Measurements from ENCODE around the gene CFDP1. TPM values are rescaled to one million over a fixed set of nuclear protein-coding genes. Genes with fewer than 3 reads are reported as not detected.

The CFDP1 gene
- total RNA-seq, 2 experiments from 2014 or later: 34.2 to 38.5 TPM

- CTCF ChIA-PET: interaction anchor here (1.1 kb wide), 1 partner anchor 222 kb away, joined by 4 read pairs; no protein-coding TSS in a partner anchor
- POLR2A ChIA-PET: no interaction called here
Measured at GRCh38 chr16:75420987-75421819, 12.1 kb downstream of the CFDP1 start.

GRCh38 chr16:75416904-75417565 is 16.3 kb downstream of the CFDP1 start:
- CTCF ChIA-PET: no interaction called here
- POLR2A ChIA-PET: no interaction called here

GRCh38 chr16:75415169-75415905 is 18.0 kb downstream of the CFDP1 start:
- ChIA-PET POLR2A (no interaction called here), CTCF (no interaction called here)

GRCh38 chr16:75413951-75414350 is 19.4 kb downstream of the CFDP1 start:
- POLR2A ChIA-PET: no interaction called here
- CTCF ChIA-PET: no interaction called here

GRCh38 chr16:75406943-75407342 is 26.4 kb downstream of the CFDP1 start:
- POLR2A ChIA-PET: no interaction called here
- CTCF ChIA-PET: interaction anchor here (1.8 kb wide), 1 partner anchor 208 kb away, joined by 4 read pairs; no protein-coding TSS in a partner anchor

- CTCF ChIA-PET: interaction anchor here (1.3 kb wide), 1 partner anchor 13 kb away, joined by 3 read pairs; no protein-coding TSS in a partner anchor
- POLR2A ChIA-PET: no interaction called here
Measured at GRCh38 chr16:75402821-75403475, 30.4 kb downstream of the CFDP1 start.

GRCh38 chr16:75402159-75402820 is 31.0 kb downstream of the CFDP1 start:
- ChIA-PET POLR2A (no interaction called here), CTCF (interaction anchor here (0.8 to 1.1 kb wide), 3 partner anchors 25 to 172 kb away, joined by 3 read pairs; no protein-coding TSS in a partner anchor)

GRCh38 chr16:75401691-75402090 is 31.6 kb downstream of the CFDP1 start:
- POLR2A ChIA-PET: no interaction called here
- CTCF ChIA-PET: interaction anchor here (0.6 to 1.1 kb wide), 5 partner anchors 26 to 202 kb away, joined by 3 read pairs; no protein-coding TSS in a partner anchor

- ChIA-PET CTCF (interaction anchor here (1.0 kb wide), 1 partner anchor 165 kb away, joined by 3 read pairs; no protein-coding TSS in a partner anchor), POLR2A (no interaction called here)
Measured at GRCh38 chr16:75398333-75398732, 35.0 kb downstream of the CFDP1 start.

GRCh38 chr16:75394941-75395340 is 38.4 kb downstream of the CFDP1 start:
- ChIA-PET CTCF (interaction anchor here (0.9 kb wide), 1 partner anchor 161 kb away, joined by 3 read pairs; no protein-coding TSS in a partner anchor), POLR2A (no interaction called here)

GRCh38 chr16:75392906-75393305 is 40.4 kb downstream of the CFDP1 start:
- POLR2A ChIA-PET: interaction anchor here (0.5 kb wide), 1 partner anchor 76 kb away, joined by 5 read pairs; no protein-coding TSS in a partner anchor
- CTCF ChIA-PET: interaction anchor here (0.7 kb wide), 1 partner anchor 156 kb away, joined by 4 read pairs; no protein-coding TSS in a partner anchor

GRCh38 chr16:75390926-75391653 is 42.2 kb downstream of the CFDP1 start:
- POLR2A ChIA-PET: no interaction called here
- CTCF ChIA-PET: interaction anchor here (1.9 kb wide), 1 partner anchor 192 kb away, joined by 6 read pairs; no protein-coding TSS in a partner anchor

GRCh38 chr16:75389096-75389690 is 44.1 kb downstream of the CFDP1 start:
- POLR2A ChIA-PET: no interaction called here
- CTCF ChIA-PET: interaction anchor here (1.6 to 1.9 kb wide), 2 partner anchors 155 to 190 kb away, joined by 6 to 12 read pairs; no protein-coding TSS in a partner anchor

- ChIA-PET POLR2A (no interaction called here), CTCF (interaction anchor here (0.8 to 1.5 kb wide), 2 partner anchors 154 to 161 kb away, joined by 3 to 4 read pairs; no protein-coding TSS in a partner anchor)
Measured at GRCh38 chr16:75387951-75388350, 45.4 kb downstream of the CFDP1 start.

GRCh38 chr16:75385507-75386152 is 47.7 kb downstream of the CFDP1 start:
- CTCF ChIA-PET: interaction anchor here (0.6 to 2.2 kb wide), 7 partner anchors 60 to 187 kb away, joined by 3 to 22 read pairs (median 4); partner anchors contain the start of gene CTRB2
- POLR2A ChIA-PET: interaction anchor here (0.6 kb wide), 1 partner anchor 61 kb away, joined by 3 read pairs; no protein-coding TSS in a partner anchor

- CTCF ChIA-PET: interaction anchor here (1.4 kb wide), 1 partner anchor 149 kb away, joined by 6 read pairs; no protein-coding TSS in a partner anchor
Measured at GRCh38 chr16:75383141-75383540, 50.2 kb downstream of the CFDP1 start.

GRCh38 chr16:75382611-75383010 is 50.7 kb downstream of the CFDP1 start:
- ChIA-PET CTCF (interaction anchor here (1.1 to 1.4 kb wide), 2 partner anchors 149 to 184 kb away, joined by 5 to 6 read pairs; no protein-coding TSS in a partner anchor), POLR2A (no interaction called here)

More at GRCh38 chr16:75383141-75383540, 50.2 kb downstream of the CFDP1 start:
- POLR2A ChIA-PET: no interaction called here
